A549 (cell line): ENCODE results near the gene FNBP1L. TPM values are rescaled to one million over a fixed set of nuclear protein-coding genes. Genes with fewer than 3 reads are reported as not detected.

ENCODE experiments used
- ATAC-seq, 2 experiments: fragments of 200-7000 bp in 1 of 2; fragments of >200 bp in 1 of 2; cut with Nextera tagmentation in 1 of 2; cut with Tn5 transposase in 1 of 2; 3 replicates each; pipeline versions ENCODE4 v1.8.0 to v1.9.1; 2018 to 2020; ENCODE audit warnings: mild to moderate bottlenecking in 1 of 2, moderate library complexity in 1 of 2
- CTCF ChIA-PET: fragments of 300-600 bp; sonication (Branson Sonifier 250); formaldehyde crosslinking; extraction: SDS; loops from one replicate; lab custom pipeline; 2021; ENCODE audit warnings: antibody characterized with exemption, inconsistent platforms; lab: Yijun Ruan, JAX
- POLR2A ChIA-PET: fragments of 350-600 bp; formaldehyde crosslinking; extraction: SDS; loops from one replicate; lab custom pipeline; 2021; ENCODE audit warnings: antibody characterized with exemption, inconsistent platforms; lab: Yijun Ruan, JAX
- DNase-seq, 2 experiments: peaks; one replicate each; pipeline versions ENCODE4 v3.0.0 to v3.0.0-alpha.2; 2011 to 2016; ENCODE audit warnings: low read depth in 1 of 2, low spot score in 1 of 2
- FAIRE-seq: peaks from 2 replicates; lab custom pipeline; 2011; peaks lifted over from hg19 to GRCh38; lab: Jason Lieb, UNC
- H3K27ac ChIP-seq, 2 experiments: fragments of >200 bp; sonication (Bioruptor Twin); formaldehyde crosslinking; 3 replicates each; pipeline ENCODE4 v1.5.1; 2016 to 2017
- H3K4me1 ChIP-seq: fragments of >200 bp; sonication (Bioruptor Twin); formaldehyde crosslinking; 3 replicates; pipeline ENCODE4 v1.6.1; 2016
- H3K4me2 ChIP-seq: fragments of >200 bp; sonication (Bioruptor Twin); formaldehyde crosslinking; 3 replicates; pipeline ENCODE4 v1.6.1; 2016
- H3K4me3 ChIP-seq: fragments of >200 bp; sonication (Bioruptor Twin); formaldehyde crosslinking; 3 replicates; pipeline ENCODE4 v1.5.1; 2016
- H3K9me3 ChIP-seq: fragments of >200 bp; sonication (Bioruptor Twin); formaldehyde crosslinking; 3 replicates; pipeline ENCODE4 v1.6.1; 2016
- BCL3 ChIP-seq: fragments of >200 bp; sonication (Bioruptor Twin); formaldehyde crosslinking; IDR thresholded peaks from 3 replicates; pipeline ENCODE4 v1.6.1; 2016
- BHLHE40 ChIP-seq: IDR thresholded peaks from 2 replicates; pipeline ENCODE4 v1.6.1; 2012; ENCODE audit warnings: low read depth, low read length, inconsistent platforms
- ELK1 ChIP-seq: fragments of 150-350 bp; IDR thresholded peaks from 2 replicates; pipeline ENCODE4 v1.6.1; 2014; ENCODE audit warnings: low read depth, mild to moderate bottlenecking, low read length
- FOSL2 ChIP-seq, 2 experiments: fragments of 450-650 bp in 1 of 2; fragments of >200 bp in 1 of 2; sonication (Bioruptor Twin) in 1 of 2; formaldehyde crosslinking; IDR thresholded peaks; 2 replicates each; pipeline versions ENCODE4 v1.5.0 to v1.6.1; 2016 to 2020; ENCODE audit warnings: mild to moderate bottlenecking in 1 of 2, moderate library complexity in 1 of 2
- HMGXB4 ChIP-seq: fragments of 250-450 bp; sonication (Bioruptor Pico); IDR thresholded peaks from 2 replicates; pipeline ENCODE4 v1.5.0; 2021; ENCODE audit warnings: mild to moderate bottlenecking, moderate library complexity, borderline replicate concordance
- KDM5A ChIP-seq: fragments of 200-600 bp; sonication (generic); IDR thresholded peaks from 2 replicates; pipeline ENCODE4 v1.6.1; 2016; ENCODE audit warnings: antibody characterized with exemption, mild to moderate bottlenecking
- MAFK ChIP-seq: fragments of 450-650 bp; IDR thresholded peaks from 2 replicates; pipeline ENCODE4 v1.6.1; 2014; ENCODE audit not compliant: partially characterized antibody
- MAX ChIP-seq: IDR thresholded peaks from 2 replicates; pipeline ENCODE4 v1.6.1; 2012
- NFE2L2 ChIP-seq: fragments of 150-350 bp; conservative IDR thresholded peaks from 2 replicates; pipeline ENCODE4 v1.6.1; 2014; ENCODE audit warnings: low read length
- NPAS2 ChIP-seq: fragments of 250-450 bp; sonication (Bioruptor Pico); IDR thresholded peaks from 2 replicates; pipeline ENCODE4 v1.8.0; 2022; ENCODE audit warnings: mild to moderate bottlenecking, moderate library complexity, borderline replicate concordance
- POLR2A ChIP-seq: IDR thresholded peaks from 2 replicates; pipeline ENCODE4 v1.6.1; 2012; ENCODE audit warnings: mild to moderate bottlenecking, low read length
- POLR2AphosphoS2 ChIP-seq: conservative IDR thresholded peaks from 2 replicates; pipeline ENCODE4 v1.6.1; 2012; ENCODE audit warnings: low read length, improper control_type of control experiment, inconsistent platforms
- RAD21 ChIP-seq, 2 experiments: fragments of >200 bp in 1 of 2; sonication (Bioruptor Twin) in 1 of 2; formaldehyde crosslinking in 1 of 2; IDR thresholded peaks in 1 of 2; conservative IDR thresholded peaks in 1 of 2; 2 replicates in 1 of 2; 3 replicates in 1 of 2; pipeline ENCODE4 v1.6.1; 2012 to 2018; ENCODE audit warnings: inconsistent platforms in 1 of 2
- RNF2 ChIP-seq: fragments of 200-600 bp; sonication (generic); IDR thresholded peaks from 2 replicates; pipeline ENCODE4 v1.6.1; 2016; ENCODE audit warnings: low read depth, mild to moderate bottlenecking, antibody characterized with exemption, moderate library complexity, borderline replicate concordance
- TFCP2L1 ChIP-seq: fragments of 250-450 bp; sonication (Bioruptor Pico); IDR thresholded peaks from 2 replicates; pipeline ENCODE4 v1.5.0; 2021; ENCODE audit warnings: mild to moderate bottlenecking
- ZC3H11A ChIP-seq: fragments of 450-650 bp; IDR thresholded peaks from 2 replicates; pipeline ENCODE4 v1.6.1; 2014; ENCODE audit warnings: antibody characterized with exemption, mild to moderate bottlenecking
- ZNF302 ChIP-seq: fragments of 250-450 bp; sonication (Bioruptor Pico); IDR thresholded peaks from 2 replicates; pipeline ENCODE4 v1.9.0; 2021; ENCODE audit warnings: inconsistent platforms, mild to moderate bottlenecking, moderate library complexity
- WGBS: methylation state at CpG from one replicate; pipeline ENCODE4 v1.1.6; 2017; ENCODE audit errors: missing lambda C conversion rate; 5-methylcytosine and 5-hydroxymethylcytosine counted together
- polyA plus RNA-seq, 4 experiments: library from polyadenylated mRNA; depleted of rRNA in 3 of 4; stranded (reverse); fragments of >200 nt; fragmentation: RNase III in 1 of 4; extraction: RNeasy Plus Mini Kit Qiagen cat#74134 plus additional on column Dnase treatment in 1 of 4; gene quantifications; 2 replicates in 3 of 4; 3 replicates in 1 of 4; pipeline ENCODE4 v1.2.3, GENCODE V29; 2011 to 2017

Gene FNBP1L
- polyA plus RNA-seq, 2 of the 4 experiments (the other 2 are of a cell fraction): 19.8 to 42.3 TPM

- no peak for TF ChIP-seq ZNF302 (CRISPR knock-in tag)
- no peak for TF ChIP-seq NFE2L2
- no peak for TF ChIP-seq KDM5A
- TF ChIP-seq FOSL2 (IDR thresholded peaks at IDR 0.05): no peak
- no peak for TF ChIP-seq FOSL2 (CRISPR knock-in tag; IDR thresholded peaks at IDR 0.05)
- no peak for TF ChIP-seq ELK1
- TF ChIP-seq ZC3H11A: no peak
- peak; percentile 28 for TF ChIP-seq MAFK
- POLR2A ChIA-PET: no interaction called here
- Histone ChIP-seq H3K27ac (no peak overlapping the region), H3K4me2 (no peak overlapping the region), H3K9me3 (no peaks in the 10 kb centered on the region), H3K4me3 (no peak overlapping the region), H3K4me1 (peaks cover 6% of the 10 kb centered on the region; the same call in 1 of the 3 replicates)
- WGBS: 96% methylated on average over 3 of the region's 3 CpGs
- FAIRE-seq: no peak
- CTCF ChIA-PET: interaction anchor here (0.6 to 1.4 kb wide), 2 partner anchors 20 to 97 kb away, joined by 3 read pairs; no protein-coding TSS in a partner anchor
- no peak for DNase-seq
- ATAC-seq: no peak
These were observed 85.0 kb downstream of the FNBP1L start for GRCh38 chr1:93532780-93533378.

- Histone ChIP-seq H3K4me1 (peaks cover 6% of the 10 kb centered on the region; the same call in 1 of the 3 replicates), H3K4me2 (no peak overlapping the region), H3K27ac (no peak overlapping the region), H3K9me3 (no peaks in the 10 kb centered on the region), H3K4me3 (no peak overlapping the region)
- FAIRE-seq (no peak), ATAC-seq (no peak), DNase-seq (no peak)
- TF ChIP-seq BCL3: no peak
- TF ChIP-seq NPAS2 (CRISPR knock-in tag): no peak
- TF ChIP-seq MAFK: peak; percentile 66
- POLR2A ChIA-PET: no interaction called here
- CTCF ChIA-PET: interaction anchor here (0.9 to 1.4 kb wide), 2 partner anchors 12 to 19 kb away, joined by 3 read pairs; no protein-coding TSS in a partner anchor
These were observed 85.8 kb downstream of the FNBP1L start for GRCh38 chr1:93533677-93534076.

GRCh38 chr1:93537396-93537795 lies 89.5 kb downstream of the FNBP1L start:
- FAIRE-seq: no peak
- Histone ChIP-seq H3K27ac (no peak overlapping the region), H3K4me3 (no peak overlapping the region), H3K4me2 (no peak overlapping the region), H3K4me1 (no peaks in the 10 kb centered on the region), H3K9me3 (no peaks in the 10 kb centered on the region)
- no peak for ATAC-seq
- TF ChIP-seq POLR2AphosphoS2: no peak
- no peak for TF ChIP-seq HMGXB4 (CRISPR knock-in tag)
- no peak for TF ChIP-seq TFCP2L1 (CRISPR knock-in tag)
- TF ChIP-seq MAX: no peak
- TF ChIP-seq RNF2: no peak
- TF ChIP-seq POLR2A: no peak
- no peak for TF ChIP-seq BCL3
- no peak for TF ChIP-seq RAD21 (conservative IDR thresholded peaks at IDR 0.05 in 1 of 2, IDR thresholded peaks at IDR 0.05 in 1 of 2)
- no peak for TF ChIP-seq BHLHE40
- DNase-seq: no peak
- ChIA-PET POLR2A (no interaction called here), CTCF (interaction anchor here (1.2 kb wide), 1 partner anchor 18 kb away, joined by 3 read pairs; no protein-coding TSS in a partner anchor)
